ENCODE data around the gene NTNG1.

Gene NTNG1

DNA sequence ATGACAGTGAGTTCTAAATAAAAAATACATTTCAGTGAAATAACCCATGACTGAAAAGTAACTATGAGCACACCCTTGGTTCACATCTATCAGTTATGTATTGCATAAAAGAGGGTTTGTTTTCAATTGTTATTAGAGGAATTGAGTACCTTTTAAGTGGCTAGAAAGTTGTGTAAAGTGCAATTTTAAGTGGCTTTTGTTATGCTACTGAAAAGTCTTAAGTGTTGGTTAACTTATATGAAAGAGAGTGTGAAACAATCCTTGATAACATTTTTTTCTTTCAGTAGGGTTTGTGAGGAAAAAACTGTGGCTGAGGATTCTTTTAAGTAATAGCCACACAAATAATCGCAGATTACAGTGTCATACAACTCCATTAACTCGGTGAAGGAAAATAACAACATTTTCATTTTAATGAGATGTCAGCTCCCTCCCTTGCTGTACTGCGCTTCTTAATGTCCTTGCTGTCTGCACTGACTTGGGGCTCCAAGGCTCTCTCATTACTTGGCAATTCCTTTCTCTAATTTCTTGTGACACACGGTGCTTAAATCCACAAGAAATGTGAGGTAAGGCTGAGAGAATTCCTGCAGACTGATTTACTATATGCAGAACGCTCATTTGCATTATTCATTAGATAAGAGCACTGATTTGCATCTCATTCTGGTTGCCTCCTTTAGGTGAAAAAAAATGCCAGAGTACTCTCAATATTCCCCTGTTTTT lies 40.6 kb downstream of the NTNG1 start:
- Histone ChIP-seq H3K4me2 (ENCODE audit: low read depth, low read length) (no peak overlapping the region), H3K9ac (ENCODE audit: low read length) (no peak overlapping the region)
- DNase-seq: no peak

DNA sequence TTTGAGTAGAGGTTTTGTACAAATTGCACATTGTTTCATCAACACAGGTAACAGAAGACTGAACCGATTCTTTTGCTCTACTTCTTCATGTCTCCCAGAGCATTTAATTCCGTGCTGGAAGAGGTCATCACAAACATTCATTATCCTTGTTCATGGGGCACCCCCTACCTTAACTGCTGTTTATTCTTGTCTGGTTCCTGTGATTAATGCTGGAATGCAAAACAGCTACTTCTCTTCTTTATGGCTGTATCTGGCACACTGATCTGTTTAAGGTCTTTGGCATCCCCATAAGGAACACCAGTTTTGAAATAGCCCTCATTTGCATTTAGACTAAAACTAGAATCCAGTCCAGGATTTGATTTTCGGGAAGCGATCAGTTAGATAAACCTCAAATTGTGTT lies 42.2 kb downstream of the NTNG1 start:
- Histone ChIP-seq H3K4me1 (ENCODE audit: low read length) (no peaks in the 10 kb centered on the region), H2AFZ (ENCODE audit: low read length) (no peak overlapping the region), H4K20me1 (ENCODE audit: insufficient read depth, low read length) (no peaks in the 10 kb centered on the region), H3K9ac (ENCODE audit: low read length) (no peak overlapping the region), H3K9me2 (replicated peaks; ENCODE audit: insufficient read depth, low read length) (no peaks in the 10 kb centered on the region), H3K27ac (ENCODE audit: low read length) (no peak overlapping the region), H3K27me3 (replicated peaks; ENCODE audit: insufficient read depth, low read length) (no peaks in the 10 kb centered on the region), H3K9me3 (replicated peaks; ENCODE audit: insufficient read depth, low read length) (no peaks in the 10 kb centered on the region), H3K79me2 (ENCODE audit: low read length) (no peaks in the 10 kb centered on the region), H3K4me3 (ENCODE audit: low read length) (no peak overlapping the region), H3F3A (ENCODE audit: insufficient read depth, low read length) (no peaks in the 10 kb centered on the region), H3K36me3 (replicated peaks; ENCODE audit: insufficient read depth, low read length) (no peaks in the 10 kb centered on the region), H3K4me2 (ENCODE audit: low read depth, low read length) (no peak overlapping the region)
- TF ChIP-seq EZH2phosphoT487 (IDR thresholded peaks at IDR 0.05; ENCODE audit: low read length) (no peak), EZH2 (optimal IDR thresholded peaks at IDR 0.05; ENCODE audit: low read depth, low read length) (no peak)
- TF ChIP-seq, protein P1, sequence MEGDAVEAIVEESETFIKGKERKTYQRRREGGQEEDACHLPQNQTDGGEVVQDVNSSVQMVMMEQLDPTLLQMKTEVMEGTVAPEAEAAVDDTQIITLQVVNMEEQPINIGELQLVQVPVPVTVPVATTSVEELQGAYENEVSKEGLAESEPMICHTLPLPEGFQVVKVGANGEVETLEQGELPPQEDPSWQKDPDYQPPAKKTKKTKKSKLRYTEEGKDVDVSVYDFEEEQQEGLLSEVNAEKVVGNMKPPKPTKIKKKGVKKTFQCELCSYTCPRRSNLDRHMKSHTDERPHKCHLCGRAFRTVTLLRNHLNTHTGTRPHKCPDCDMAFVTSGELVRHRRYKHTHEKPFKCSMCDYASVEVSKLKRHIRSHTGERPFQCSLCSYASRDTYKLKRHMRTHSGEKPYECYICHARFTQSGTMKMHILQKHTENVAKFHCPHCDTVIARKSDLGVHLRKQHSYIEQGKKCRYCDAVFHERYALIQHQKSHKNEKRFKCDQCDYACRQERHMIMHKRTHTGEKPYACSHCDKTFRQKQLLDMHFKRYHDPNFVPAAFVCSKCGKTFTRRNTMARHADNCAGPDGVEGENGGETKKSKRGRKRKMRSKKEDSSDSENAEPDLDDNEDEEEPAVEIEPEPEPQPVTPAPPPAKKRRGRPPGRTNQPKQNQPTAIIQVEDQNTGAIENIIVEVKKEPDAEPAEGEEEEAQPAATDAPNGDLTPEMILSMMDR (IDR thresholded peaks at IDR 0.05; ENCODE audit: low read length): no peak
- no peak for DNase-seq

More for the DNA sequence above, 40.6 kb downstream of the NTNG1 start:
- H3K9me3 ChIP-seq (replicated peaks; ENCODE audit: insufficient read depth, low read length): no peaks in the 10 kb centered on the region
- no peaks in the 10 kb centered on the region for H3K27me3 ChIP-seq (replicated peaks; ENCODE audit: insufficient read depth, low read length)
- no peaks in the 10 kb centered on the region for H3K9me2 ChIP-seq (replicated peaks; ENCODE audit: insufficient read depth, low read length)
- H3F3A ChIP-seq (ENCODE audit: insufficient read depth, low read length): no peaks in the 10 kb centered on the region
- TF ChIP-seq EZH2 (optimal IDR thresholded peaks at IDR 0.05; ENCODE audit: low read depth, low read length) (no peak), EZH2phosphoT487 (IDR thresholded peaks at IDR 0.05; ENCODE audit: low read length) (no peak)
- TF ChIP-seq, protein P1 (IDR thresholded peaks at IDR 0.05; ENCODE audit: low read length): no peak
- no peaks in the 10 kb centered on the region for H3K79me2 ChIP-seq (ENCODE audit: low read length)
- H3K27ac ChIP-seq (ENCODE audit: low read length): no peak overlapping the region
- no peak overlapping the region for H3K4me3 ChIP-seq (ENCODE audit: low read length)
- no peaks in the 10 kb centered on the region for H3K4me1 ChIP-seq (ENCODE audit: low read length)
- H2AFZ ChIP-seq (ENCODE audit: low read length): no peak overlapping the region
- no peaks in the 10 kb centered on the region for H3K36me3 ChIP-seq (replicated peaks; ENCODE audit: insufficient read depth, low read length)
- H4K20me1 ChIP-seq (ENCODE audit: insufficient read depth, low read length): no peaks in the 10 kb centered on the region

DNA sequence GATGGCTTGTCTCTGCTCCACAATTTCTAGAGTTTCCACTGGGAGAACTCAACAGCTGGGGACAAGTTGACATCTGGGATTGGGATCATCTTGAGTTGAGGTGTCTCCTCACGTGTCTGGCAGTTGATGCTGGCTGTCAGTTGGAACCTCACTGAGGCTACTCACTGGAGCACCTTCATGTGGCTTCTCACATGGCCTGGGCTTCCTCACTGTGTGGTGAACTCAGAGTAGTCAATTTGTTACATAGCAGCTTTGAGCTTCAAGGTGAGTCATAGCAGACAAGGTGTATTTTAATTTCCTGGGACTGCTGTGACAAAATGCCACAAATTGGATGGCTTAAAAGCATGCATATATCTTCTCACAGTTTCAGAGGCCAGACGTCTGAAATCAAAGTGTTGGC lies 44.0 kb downstream of the NTNG1 start:
- H3F3A ChIP-seq (ENCODE audit: insufficient read depth, low read length): no peaks in the 10 kb centered on the region
- H3K27ac ChIP-seq (ENCODE audit: low read length): no peak overlapping the region
- H3K4me1 ChIP-seq (ENCODE audit: low read length): no peaks in the 10 kb centered on the region
- no peaks in the 10 kb centered on the region for H3K9me2 ChIP-seq (replicated peaks; ENCODE audit: insufficient read depth, low read length)
- H3K4me3 ChIP-seq (ENCODE audit: low read length): no peak overlapping the region
- H4K20me1 ChIP-seq (ENCODE audit: insufficient read depth, low read length): no peaks in the 10 kb centered on the region
- H3K36me3 ChIP-seq (replicated peaks; ENCODE audit: insufficient read depth, low read length): no peaks in the 10 kb centered on the region
- no peak overlapping the region for H3K4me2 ChIP-seq (ENCODE audit: low read depth, low read length)
- no peaks in the 10 kb centered on the region for H3K27me3 ChIP-seq (replicated peaks; ENCODE audit: insufficient read depth, low read length)
- H3K9ac ChIP-seq (ENCODE audit: low read length): no peak overlapping the region
- H2AFZ ChIP-seq (ENCODE audit: low read length): no peak overlapping the region
- TF ChIP-seq, protein P1 (IDR thresholded peaks at IDR 0.05; ENCODE audit: low read length): no peak
- TF ChIP-seq EZH2phosphoT487 (IDR thresholded peaks at IDR 0.05; ENCODE audit: low read length): no peak
- TF ChIP-seq EZH2 (optimal IDR thresholded peaks at IDR 0.05; ENCODE audit: low read depth, low read length): no peak
- H3K9me3 ChIP-seq (replicated peaks; ENCODE audit: insufficient read depth, low read length): no peaks in the 10 kb centered on the region
- DNase-seq: no peak
- H3K79me2 ChIP-seq (ENCODE audit: low read length): no peaks in the 10 kb centered on the region

Data from MM.1S (cell line).